Progenitor cell of endocrine pancreas (in vitro differentiated cells): Measurements from ENCODE around the gene ACAP3. TPM values are rescaled to one million over a fixed set of nuclear protein-coding genes. Genes with fewer than 3 reads are reported as not detected.
A peak's percentile ranks its signal among the peaks of the same experiment; 100 is the strongest.

Experiments
- DNase-seq: peaks from one replicate; pipeline ENCODE4 v3.0.0; 2021; ENCODE audit warnings: low spot score; ENCODE audit not compliant: unreplicated experiment
- H3K27ac Mint-ChIP-seq: 2 replicates; pipeline ENCODE4 v1.8.0; 2021; ENCODE audit warnings: mild to moderate bottlenecking, moderate library complexity, mixed read lengths
- H3K27me3 Mint-ChIP-seq: 2 replicates; pipeline ENCODE4 v1.8.0; 2021; ENCODE audit warnings: mixed read lengths
- H3K36me3 Mint-ChIP-seq: 2 replicates; pipeline ENCODE4 v1.8.0; 2022; ENCODE audit warnings: mixed read lengths; ENCODE audit not compliant: insufficient read depth
- H3K4me1 Mint-ChIP-seq: 2 replicates; pipeline ENCODE4 v1.8.0; 2021; ENCODE audit warnings: low read depth, mixed read lengths
- H3K4me3 Mint-ChIP-seq: 2 replicates; pipeline ENCODE4 v1.8.0; 2021; ENCODE audit warnings: low read depth, mild to moderate bottlenecking, moderate library complexity, mixed read lengths
- H3K9me3 Mint-ChIP-seq: 2 replicates; pipeline ENCODE4 v1.8.0; 2021; ENCODE audit warnings: low read depth, mixed read lengths
- CTCF ChIP-seq: fragments of 200-600 bp; sonication (generic); IDR thresholded peaks from one replicate; pipeline ENCODE4 v1.5.0; 2021; ENCODE audit warnings: antibody characterized with exemption, mild to moderate bottlenecking; ENCODE audit not compliant: unreplicated experiment
- total RNA-seq: library from RNA; stranded (reverse); gene quantifications from 2 replicates; pipeline ENCODE4 v1.2.1, GENCODE V29; 2021

The ACAP3 gene
- total RNA-seq, 1 donor from 2014 or later: 111 TPM

- DNase-seq: no peak
- H3K4me1 Mint-ChIP-seq: peaks cover 14% of the 10 kb centered on the region
- no peak for TF ChIP-seq CTCF
- H3K27ac Mint-ChIP-seq: no peak overlapping the region
- H3K27me3 Mint-ChIP-seq: no peaks in the 10 kb centered on the region
- H3K36me3 Mint-ChIP-seq: no peaks in the 10 kb centered on the region
- no peaks in the 10 kb centered on the region for H3K9me3 Mint-ChIP-seq
- peak overlapping the region; percentile 85 for H3K4me3 Mint-ChIP-seq
Measured at GRCh38 chr1:1305300-1306069, 2.2 kb downstream of the ACAP3 start.

GRCh38 chr1:1304331-1305299, 3.1 kb downstream of the ACAP3 start:
- no peaks in the 10 kb centered on the region for H3K9me3 Mint-ChIP-seq
- peaks cover 14% of the 10 kb centered on the region for H3K4me1 Mint-ChIP-seq
- DNase-seq: no peak
- H3K4me3 Mint-ChIP-seq: peak overlapping the region; percentile 42
- no peaks in the 10 kb centered on the region for H3K27me3 Mint-ChIP-seq
- H3K36me3 Mint-ChIP-seq: no peaks in the 10 kb centered on the region
- H3K27ac Mint-ChIP-seq: peak overlapping the region; percentile 78
- TF ChIP-seq CTCF: no peak

- no peak overlapping the region for H3K4me3 Mint-ChIP-seq
- no peaks in the 10 kb centered on the region for H3K9me3 Mint-ChIP-seq
- no peak overlapping the region for H3K27ac Mint-ChIP-seq
- no peaks in the 10 kb centered on the region for H3K36me3 Mint-ChIP-seq
- no peak for DNase-seq
- no peaks in the 10 kb centered on the region for H3K27me3 Mint-ChIP-seq
- no peak for TF ChIP-seq CTCF
- H3K4me1 Mint-ChIP-seq: peaks cover 14% of the 10 kb centered on the region
Measured at GRCh38 chr1:1303736-1304135, 4.0 kb downstream of the ACAP3 start.

GRCh38 chr1:1302951-1303509, 4.7 kb downstream of the ACAP3 start:
- Mint-ChIP-seq H3K27me3 (no peaks in the 10 kb centered on the region), H3K4me1 (peaks cover 14% of the 10 kb centered on the region), H3K36me3 (no peaks in the 10 kb centered on the region), H3K4me3 (no peak overlapping the region), H3K9me3 (no peaks in the 10 kb centered on the region), H3K27ac (no peak overlapping the region)
- TF ChIP-seq CTCF: no peak
- no peak for DNase-seq

- TF ChIP-seq CTCF: peak; percentile 56
- peaks cover 12% of the 10 kb centered on the region for H3K4me1 Mint-ChIP-seq
- H3K4me3 Mint-ChIP-seq: no peak overlapping the region
- no peaks in the 10 kb centered on the region for H3K27me3 Mint-ChIP-seq
- no peaks in the 10 kb centered on the region for H3K9me3 Mint-ChIP-seq
- H3K36me3 Mint-ChIP-seq: no peaks in the 10 kb centered on the region
- no peak overlapping the region for H3K27ac Mint-ChIP-seq
- no peak for DNase-seq
Measured at GRCh38 chr1:1302006-1302430, 5.7 kb downstream of the ACAP3 start.
